Activated T-cell treated with anti-CD3 and anti-CD28 coated beads, Interleukin-2, amount 50 U/mL, for 1 hour (primary cell): ENCODE data around the gene NUMA1.

Experiments used
- DNase-seq: peaks from one replicate; pipeline ENCODE4 v3.0.0-alpha.2; 2020

The NUMA1 gene

DNA sequence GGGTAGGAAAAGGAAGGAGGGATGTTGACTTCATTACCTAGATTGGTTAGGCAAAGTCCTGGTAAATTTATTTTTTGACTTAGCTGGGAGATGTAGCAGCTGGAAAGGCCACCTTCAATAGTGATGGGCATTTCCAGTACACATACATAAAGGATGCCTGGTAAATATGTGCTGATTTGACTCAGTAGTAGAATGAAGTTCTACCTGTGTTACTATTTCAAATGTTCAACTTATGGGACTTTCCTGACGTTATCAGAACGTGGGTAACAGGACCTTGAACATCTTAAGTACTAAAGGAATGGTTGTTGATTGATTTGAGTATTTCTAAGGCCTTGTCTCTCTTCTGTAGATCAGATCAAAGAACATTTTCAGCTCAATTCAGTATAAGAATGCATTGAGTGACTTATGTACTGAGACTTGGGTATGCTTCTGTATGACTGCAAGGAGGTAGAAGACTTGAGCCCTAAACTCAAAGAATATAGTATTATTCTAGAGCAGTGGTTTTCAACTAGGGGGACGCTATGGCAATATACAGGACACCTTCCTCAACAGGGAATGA lies 124.4 kb downstream of the NUMA1 start:
- DNase-seq, result no peak
